GM18502 (cell line): ENCODE measurements around the gene ABCA1.
"Not testable (repeated sequence)": the region's sequence is repeated elsewhere in the genome, so short reads cannot be mapped to it uniquely, and the experiment has no call there.

Source experiments
- ATAC-seq: cut with Tn5 transposase; IDR thresholded peaks from one replicate; pipeline ENCODE4 v1.9.1; 2021; ENCODE audit warnings: mild to moderate bottlenecking; ENCODE audit not compliant: unreplicated experiment, poor library complexity

The ABCA1 gene, protein sequence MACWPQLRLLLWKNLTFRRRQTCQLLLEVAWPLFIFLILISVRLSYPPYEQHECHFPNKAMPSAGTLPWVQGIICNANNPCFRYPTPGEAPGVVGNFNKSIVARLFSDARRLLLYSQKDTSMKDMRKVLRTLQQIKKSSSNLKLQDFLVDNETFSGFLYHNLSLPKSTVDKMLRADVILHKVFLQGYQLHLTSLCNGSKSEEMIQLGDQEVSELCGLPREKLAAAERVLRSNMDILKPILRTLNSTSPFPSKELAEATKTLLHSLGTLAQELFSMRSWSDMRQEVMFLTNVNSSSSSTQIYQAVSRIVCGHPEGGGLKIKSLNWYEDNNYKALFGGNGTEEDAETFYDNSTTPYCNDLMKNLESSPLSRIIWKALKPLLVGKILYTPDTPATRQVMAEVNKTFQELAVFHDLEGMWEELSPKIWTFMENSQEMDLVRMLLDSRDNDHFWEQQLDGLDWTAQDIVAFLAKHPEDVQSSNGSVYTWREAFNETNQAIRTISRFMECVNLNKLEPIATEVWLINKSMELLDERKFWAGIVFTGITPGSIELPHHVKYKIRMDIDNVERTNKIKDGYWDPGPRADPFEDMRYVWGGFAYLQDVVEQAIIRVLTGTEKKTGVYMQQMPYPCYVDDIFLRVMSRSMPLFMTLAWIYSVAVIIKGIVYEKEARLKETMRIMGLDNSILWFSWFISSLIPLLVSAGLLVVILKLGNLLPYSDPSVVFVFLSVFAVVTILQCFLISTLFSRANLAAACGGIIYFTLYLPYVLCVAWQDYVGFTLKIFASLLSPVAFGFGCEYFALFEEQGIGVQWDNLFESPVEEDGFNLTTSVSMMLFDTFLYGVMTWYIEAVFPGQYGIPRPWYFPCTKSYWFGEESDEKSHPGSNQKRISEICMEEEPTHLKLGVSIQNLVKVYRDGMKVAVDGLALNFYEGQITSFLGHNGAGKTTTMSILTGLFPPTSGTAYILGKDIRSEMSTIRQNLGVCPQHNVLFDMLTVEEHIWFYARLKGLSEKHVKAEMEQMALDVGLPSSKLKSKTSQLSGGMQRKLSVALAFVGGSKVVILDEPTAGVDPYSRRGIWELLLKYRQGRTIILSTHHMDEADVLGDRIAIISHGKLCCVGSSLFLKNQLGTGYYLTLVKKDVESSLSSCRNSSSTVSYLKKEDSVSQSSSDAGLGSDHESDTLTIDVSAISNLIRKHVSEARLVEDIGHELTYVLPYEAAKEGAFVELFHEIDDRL (N-terminal part only)

DNA sequence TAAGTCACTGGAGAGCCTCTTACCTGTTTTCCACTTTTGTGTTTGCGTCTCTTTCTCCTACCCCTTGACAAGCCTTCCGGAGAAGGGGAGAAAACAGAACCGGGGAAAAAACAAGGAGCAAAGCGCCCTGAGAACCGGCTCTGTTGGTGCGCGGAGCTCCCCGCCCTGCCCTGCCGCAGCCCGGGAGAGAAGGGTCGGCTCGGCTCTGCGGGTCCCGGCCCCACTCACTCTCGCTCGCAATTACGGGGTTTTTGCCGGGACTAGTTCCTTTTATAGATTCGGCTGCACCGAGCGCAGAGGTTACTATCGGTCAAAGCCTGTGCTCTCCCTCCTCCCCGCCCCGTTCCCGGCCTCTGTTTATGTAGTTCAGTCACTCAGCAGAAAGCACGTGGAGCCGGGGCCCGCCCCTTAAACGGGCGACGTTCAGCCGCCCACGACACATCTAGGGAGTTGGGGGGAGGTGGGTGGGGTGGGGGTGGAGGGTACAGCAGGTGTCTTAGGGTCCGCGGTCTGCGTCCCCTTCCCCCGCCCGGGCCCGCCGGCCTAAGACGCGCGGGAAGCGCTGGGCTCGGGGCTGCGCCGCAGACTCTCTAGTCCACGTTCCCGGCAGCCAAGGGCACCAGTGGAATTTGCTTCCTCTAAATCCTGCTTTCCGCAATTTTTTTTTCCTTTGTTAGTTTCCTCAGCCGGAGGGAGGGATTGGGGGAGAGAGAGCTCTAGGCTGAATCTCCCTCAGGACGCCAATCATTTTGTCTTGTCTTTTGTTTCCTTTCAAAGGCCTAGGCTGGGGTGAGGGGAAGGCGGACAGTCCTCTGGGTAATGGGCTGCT is at the start of gene ABCA1:
ABCA1 (minus strand) TSS at position 244 of the 829 bp plus-strand sequence. CDS start 24,476 bp downstream, outside the sequence.
- peak; percentile 38 for ATAC-seq

DNA sequence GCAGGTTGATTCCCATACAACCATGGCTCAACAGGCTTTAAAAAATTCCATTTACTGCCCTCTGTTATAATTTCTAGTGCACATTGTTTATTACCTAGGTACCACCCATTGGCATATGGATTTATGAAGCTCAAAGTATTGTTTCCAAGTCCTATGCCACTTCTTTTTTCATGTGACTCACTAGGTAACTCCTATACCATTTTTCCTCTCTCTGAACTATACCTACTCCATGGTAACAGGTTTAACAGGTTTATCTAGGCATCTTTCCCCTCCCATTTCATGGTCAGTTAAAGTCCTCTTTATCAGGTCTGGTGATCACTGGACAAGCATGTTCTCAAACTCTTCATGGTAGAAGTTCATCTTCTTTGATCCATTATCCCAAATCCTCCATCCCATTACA is 49.6 kb upstream of the ABCA1 start:
- no peak for ATAC-seq

DNA sequence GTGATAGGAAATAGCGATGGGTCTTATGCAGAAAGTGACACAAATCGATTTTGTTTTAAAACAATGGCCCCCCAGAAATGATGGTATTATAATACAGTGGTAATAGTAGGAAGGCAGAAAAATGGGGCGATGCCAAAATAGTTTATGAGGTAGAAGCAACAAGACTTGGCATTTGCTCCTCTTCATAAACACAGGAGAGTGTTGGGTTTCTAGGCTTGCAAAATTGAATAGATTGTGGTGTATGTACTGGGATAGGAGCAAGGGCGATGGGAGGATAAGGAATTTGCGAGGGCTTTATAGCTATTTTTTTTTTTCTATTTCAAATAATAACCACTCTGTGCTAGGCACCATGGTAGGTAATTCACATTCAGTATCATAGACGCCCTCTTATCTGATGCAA is 49.2 kb upstream of the ABCA1 start:
- no peak for ATAC-seq

DNA sequence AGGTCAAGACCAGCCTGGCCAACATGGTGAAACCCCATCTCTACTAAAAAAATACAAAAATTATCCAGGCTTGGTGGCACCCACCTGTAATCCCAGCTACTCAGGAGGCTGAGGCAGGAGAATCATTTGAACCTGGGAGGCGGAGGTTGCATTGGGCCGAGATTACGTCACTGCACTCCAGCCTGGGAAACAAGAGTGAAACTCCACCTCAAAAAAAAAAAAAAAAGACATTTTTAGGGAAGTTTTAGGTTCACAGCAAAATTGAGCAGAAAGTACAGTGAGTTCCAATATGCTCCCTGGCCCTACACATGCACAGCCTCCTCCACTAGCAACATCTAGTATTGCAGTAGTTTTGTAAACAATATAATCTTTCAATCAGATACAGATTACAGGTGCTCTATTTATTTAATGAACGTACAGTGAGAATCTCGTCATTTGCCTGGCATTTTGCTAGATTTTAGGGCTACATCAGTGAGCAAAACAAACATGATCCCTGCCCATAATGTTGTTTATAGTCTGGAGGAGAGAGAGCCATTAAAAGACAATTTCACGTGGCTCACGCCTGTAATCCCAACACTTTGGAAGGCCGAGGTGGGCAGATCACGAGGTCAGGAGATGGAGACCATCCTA is 48.1 kb upstream of the ABCA1 start:
- ATAC-seq = not testable (repeated sequence)

DNA sequence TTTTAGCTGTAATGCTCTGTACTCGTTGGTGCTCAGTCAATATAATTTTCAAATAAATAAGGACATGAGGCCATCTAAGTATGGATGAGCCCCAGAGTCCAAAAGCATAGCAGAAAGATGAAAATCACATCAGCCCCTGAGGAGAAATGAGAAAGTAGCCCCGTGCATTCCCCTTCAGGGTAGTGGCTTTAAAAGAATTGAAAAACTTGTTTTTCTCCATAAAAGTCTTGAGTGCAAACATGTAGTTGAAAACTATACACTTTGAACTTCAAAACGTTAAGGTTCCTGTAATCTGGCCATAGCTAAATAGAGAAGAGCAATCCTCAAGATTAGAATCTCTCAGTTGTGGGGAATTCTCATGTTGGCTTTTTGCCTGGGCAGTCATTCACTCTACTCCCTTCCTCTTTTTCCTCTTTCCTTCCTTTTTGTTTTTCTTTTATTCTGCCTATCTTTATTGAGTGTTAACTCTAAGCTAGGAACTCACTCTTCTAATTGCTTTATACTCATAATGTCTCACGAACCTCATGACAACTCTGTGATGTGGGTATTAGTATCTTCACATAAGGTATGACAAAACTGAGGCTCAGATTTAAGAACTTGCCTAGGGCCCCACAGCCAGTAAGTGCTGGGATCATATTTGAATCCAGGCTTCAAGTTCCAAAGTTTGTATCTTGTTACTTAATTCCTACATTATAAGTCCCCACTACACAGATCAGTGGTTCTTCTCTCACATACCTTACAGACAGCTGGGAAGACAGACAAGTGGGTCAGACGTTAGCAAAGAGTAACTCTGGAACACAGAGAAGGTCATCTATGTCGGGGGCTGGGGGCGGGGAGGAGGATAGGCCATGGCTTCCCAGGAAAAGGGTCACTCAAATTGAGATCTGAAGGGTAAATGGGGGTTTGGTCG is 46.4 kb upstream of the ABCA1 start:
- ATAC-seq = no peak

DNA sequence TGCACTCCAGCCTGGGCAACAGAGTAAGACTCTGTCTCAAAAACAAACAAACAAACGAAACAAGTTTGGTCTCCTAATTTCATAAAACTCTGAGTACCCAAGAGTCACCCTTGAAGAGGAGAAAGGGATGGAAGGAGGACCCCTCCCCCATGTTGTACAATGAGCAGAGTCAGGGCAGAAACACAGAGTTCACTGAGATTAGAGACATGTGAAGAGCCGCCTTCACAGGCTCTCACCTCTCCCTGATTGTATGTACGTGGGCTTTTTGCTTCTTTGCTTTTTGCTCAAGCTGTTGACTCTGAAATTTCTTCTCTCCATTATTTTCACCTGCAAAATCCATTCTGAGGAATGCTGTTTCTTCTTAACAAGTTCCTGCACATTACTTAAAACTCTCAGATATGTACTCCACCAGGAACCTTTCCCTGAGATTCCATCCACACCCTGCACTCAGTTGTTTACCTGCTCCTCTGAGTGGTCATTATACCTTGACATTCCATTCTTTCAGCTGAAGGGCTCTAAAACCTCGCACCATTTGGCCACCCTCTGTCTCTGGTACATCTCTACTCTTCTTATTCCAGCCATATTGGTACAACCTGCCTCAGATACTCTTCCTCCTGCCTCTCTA is 44.4 kb upstream of the ABCA1 start:
- ATAC-seq = no peak

DNA sequence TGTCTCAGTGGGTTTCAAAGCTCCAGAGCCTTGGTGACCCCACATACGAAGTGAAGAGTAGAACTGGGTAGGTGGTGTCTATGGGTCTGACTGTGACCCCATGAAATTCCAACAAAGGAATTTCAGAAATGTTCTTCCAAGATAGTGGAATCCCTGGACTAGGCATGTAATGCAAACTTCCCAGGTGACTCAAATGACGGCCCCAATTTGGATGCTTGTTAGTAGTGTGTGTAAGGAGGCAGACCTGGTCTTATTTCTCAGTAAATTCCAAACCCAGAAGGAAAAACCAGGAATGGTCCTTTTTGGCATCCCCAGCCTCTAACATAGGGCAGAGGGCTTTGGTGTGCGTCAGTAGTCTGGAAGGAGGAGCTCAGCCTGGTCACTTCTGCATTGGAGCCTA is 43.6 kb upstream of the ABCA1 start:
- ATAC-seq = no peak

DNA sequence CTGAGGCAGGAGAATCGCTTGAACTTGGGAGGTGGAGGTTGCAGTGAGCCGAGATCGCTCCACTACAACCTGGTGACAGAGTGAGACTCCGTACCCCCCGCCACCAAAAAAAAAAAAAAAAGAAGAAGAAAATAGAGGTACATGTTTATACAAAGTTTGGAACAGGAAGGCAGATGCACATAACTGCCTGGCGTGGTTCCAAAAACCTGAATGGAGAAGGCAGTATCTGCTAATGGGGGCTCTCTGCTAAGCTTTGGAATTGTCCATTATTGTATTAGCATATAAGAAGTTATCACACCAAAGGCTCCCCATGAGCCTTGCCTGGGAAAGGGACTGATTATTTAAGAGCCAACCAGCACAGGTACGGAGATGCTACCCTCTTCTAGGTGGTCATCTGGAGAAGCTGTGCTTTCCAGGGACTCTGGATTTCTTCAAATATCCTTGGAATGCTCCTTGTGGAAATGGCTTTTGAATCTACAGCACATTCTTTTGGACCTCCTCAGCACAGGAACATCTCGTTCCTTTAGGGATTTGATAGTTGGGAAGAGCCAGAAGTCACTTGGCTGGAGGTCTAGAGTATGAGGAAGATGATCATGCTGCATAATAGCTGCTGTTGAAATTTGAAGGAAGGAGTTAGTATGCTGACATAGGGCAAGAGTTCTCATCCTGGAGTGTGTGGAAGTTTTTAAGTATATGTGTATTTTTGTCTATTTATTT is 42.5 kb upstream of the ABCA1 start:
- no peak for ATAC-seq

DNA sequence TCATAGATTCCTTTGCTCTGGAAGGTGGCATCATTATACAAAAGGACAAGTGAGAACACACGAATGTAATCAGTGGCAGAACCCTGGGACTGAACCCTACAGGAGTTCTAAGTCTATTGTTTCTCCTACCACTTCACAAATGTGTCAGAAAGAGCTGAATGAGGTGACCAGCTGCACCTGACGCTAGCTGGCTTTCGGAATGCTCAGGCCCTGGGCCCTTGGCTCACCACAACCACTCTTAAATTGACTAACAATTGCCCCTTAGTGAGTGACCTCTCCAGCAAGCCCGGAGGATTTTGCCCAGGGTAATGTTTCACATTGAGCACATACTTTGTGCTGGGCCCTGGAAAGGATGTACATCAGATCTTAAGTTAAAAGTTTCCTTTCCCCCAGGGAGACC is 41.2 kb upstream of the ABCA1 start:
- no peak for ATAC-seq

DNA sequence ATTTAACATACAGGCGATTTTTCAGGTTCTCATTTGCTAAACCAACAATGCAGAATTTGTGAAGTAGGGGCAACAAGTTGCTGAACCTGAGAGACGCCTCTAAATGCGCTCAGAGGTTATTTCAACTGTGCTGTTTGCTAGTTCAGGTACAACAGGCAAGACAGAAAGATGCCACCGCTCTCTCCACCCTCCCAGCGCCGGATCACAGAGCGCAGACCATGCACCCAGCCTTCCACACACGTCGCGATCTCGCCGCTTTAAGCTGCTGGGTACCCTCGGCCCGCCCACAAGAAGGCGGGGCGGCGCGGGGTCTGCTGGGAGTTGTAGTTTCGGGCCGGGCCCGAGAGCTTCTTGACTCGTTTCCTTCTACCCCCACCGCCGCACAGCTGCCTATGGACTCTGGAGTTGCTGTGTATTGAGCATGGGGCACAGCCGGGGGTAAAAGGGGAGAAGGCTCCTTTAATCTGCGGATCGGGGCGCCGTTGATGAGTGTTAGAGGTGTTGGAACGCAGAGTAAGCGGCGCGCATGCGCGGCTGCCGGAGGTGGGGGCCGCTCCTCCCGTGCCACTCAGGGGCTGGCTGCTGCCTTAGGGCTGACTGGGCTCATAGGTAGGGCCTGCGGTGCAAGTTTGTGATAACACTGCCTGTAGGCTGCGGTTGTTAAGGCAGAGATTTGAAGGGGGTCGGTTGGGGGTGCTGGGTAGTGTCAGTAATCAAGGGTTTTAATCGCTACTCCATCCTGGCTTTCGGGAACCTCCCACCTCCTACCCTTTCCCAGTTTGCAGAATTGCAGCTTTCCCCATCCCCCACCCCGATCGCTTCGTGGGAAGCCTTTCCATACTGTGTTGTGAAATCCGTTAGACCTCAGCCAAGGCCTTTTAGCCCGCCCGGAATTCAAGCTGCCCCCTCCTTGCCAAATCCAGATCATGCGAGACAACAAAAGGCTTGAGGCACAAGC is 40.3 kb upstream of the ABCA1 start:
- peak; percentile 100 for ATAC-seq

DNA sequence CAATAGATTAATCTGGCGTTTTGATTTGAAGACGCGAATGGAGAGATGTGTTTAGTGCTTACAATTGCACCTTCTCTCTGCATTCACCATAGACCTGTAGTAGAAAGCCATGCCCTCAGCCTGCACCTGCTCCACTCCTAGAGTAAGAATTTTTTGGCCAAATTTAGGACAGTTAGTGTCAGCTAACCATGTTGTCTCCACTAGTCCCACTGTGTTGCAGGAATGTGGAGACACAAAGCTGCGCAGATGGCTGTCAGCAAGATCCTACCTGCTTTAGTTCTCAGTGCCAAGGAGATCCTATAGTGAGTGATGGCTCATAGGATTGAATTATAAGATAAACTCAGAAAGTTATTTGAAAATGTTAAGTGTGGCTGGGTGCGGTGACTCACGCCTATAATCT is 35.1 kb upstream of the ABCA1 start:
- no peak for ATAC-seq

DNA sequence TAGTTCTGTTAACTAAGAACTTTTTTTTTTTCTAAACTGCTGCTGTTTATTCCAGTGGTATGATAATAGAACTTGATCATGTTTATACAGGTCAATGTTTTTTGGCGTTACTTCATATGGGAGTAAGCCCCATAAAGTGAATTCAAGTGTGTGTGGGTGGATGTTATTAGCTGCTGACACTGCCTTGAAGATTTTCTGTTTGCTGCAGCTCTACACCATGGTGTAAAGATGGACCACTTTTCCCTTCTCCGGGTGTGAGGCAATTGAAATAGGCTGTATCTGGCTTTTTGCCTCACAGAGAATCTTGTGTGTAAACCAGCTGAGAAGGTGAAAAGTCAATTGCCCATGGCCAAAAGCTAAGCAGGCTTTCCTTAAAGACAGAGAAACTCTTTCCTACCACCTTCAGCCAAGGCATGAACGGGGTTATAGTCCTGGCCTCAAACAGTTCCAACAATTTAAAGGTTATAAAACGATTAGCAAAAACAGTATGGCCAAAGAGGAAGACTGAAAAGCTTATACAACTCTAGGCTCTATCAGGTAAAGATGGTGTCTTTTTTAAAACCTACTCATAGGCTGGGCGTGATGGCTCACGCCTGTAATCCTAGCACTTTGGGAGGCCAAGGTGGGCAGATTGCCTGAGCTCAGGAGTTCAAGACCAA is 33.9 kb upstream of the ABCA1 start:
- no peak for ATAC-seq

DNA sequence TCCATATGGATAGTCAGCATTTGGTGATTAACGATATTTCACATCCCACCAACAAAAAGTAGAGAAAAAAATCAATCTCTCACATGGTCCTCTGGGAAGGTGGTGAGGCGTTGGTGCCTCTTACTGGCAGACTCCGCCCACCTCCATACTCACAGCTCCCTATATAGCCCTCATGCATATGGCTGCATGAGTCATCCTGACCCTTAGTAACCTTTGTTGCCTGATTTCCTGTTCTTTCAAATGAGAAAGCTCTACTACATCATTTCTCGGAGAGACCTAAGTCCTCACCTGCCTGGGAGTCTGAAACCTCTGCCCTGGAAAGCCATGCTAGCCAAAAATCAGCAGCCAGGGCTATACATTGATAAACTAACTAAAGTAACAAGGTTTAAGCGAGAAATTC is 33.3 kb upstream of the ABCA1 start:
- ATAC-seq = peak; percentile 96

DNA sequence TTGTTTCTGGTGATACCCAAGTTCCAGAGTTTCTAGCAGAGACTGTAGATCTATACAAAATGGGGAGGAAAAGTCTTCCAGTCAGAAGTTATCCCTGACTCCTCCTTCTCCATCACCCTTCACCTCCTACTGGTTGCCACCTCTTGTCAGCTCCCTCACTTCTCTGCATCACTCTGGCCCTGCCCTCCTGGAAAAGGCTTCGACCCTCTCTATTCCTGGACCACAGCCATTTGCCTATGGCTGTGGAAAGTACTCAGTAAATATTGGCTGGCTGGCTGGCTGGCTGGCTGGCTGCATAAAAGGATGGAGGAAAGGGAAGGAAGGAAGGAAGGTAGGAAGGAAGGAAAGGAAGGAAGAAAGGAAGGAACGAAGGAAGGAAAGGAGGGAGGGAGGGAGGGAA is 32.7 kb upstream of the ABCA1 start:
- no peak for ATAC-seq

DNA sequence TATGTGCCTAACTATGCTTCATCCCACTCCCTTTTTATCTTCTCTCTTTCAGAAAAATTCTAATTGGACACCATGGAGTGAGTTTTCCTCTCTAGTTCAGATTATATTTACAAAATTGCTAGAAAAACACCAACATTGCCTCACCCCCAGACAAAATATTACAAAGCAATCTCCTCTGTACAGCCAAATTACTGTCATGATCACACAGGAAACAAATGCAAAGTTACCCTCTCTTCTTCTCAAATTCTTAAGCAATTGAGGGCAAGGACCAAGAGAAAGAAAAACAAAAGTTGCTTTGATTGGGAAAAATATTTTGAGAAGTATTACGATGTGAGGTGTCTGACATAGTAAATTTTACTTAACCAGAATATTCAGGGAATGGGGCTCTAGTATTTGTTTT is 30.8 kb upstream of the ABCA1 start:
- no peak for ATAC-seq

DNA sequence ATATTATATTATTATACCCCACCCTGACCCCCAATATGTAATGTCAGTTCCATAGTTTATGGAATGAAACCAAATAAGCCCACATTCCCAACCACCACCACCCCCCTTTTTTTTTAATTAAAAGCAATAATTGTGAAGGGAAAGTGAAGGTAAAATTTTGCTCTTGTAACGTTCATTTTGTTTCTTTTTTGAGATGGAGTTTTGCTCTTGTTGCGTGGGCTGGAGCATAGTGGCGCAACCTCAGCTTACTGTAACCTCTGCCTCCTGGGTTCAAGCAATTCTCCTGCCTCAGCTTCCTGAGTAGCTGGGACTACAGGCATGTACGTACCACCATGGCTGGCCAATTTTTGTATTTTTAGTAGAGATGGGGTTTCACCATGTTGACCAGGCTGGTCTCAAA is 30.1 kb upstream of the ABCA1 start:
- not testable (repeated sequence) for ATAC-seq
